Measurements from ENCODE around the gene GRM2. TPM values are rescaled to one million over a fixed set of nuclear protein-coding genes. Genes with fewer than 3 reads are reported as not detected.

The GRM2 gene
- total RNA-seq, 1 donor from 2014 or later, result 0.41 TPM

GRCh38 chr3:51719410-51720025 lies 12.7 kb downstream of the GRM2 start:
- DNase-seq, result no peak
- intact Hi-C loops (cut with micrococcal nuclease), result no loop called here
- H3K27ac ChIP-seq (replicated peaks), result no peak overlapping the region
- TF ChIP-seq CTCF (IDR thresholded peaks at IDR 0.05; ENCODE audit: borderline replicate concordance), result no peak
- H3K9me3 ChIP-seq (replicated peaks), result no peaks in the 10 kb centered on the region
- no peaks in the 10 kb centered on the region for H3K4me1 ChIP-seq
- no peaks in the 10 kb centered on the region for H3K27me3 ChIP-seq (ENCODE audit: low read depth)
- H3K4me3 ChIP-seq, result no peak overlapping the region
- H3K36me3 ChIP-seq, result no peaks in the 10 kb centered on the region

GRCh38 chr3:51720292-51721061 lies 13.6 kb downstream of the GRM2 start:
- H3K36me3 ChIP-seq, result no peaks in the 10 kb centered on the region
- intact Hi-C loops (cut with micrococcal nuclease), result no loop called here
- TF ChIP-seq CTCF (IDR thresholded peaks at IDR 0.05; ENCODE audit: borderline replicate concordance), result no peak
- H3K27ac ChIP-seq (replicated peaks), result no peak overlapping the region
- H3K4me1 ChIP-seq, result no peaks in the 10 kb centered on the region
- H3K27me3 ChIP-seq (ENCODE audit: low read depth), result no peaks in the 10 kb centered on the region
- H3K9me3 ChIP-seq (replicated peaks), result no peaks in the 10 kb centered on the region
- DNase-seq, result no peak
- H3K4me3 ChIP-seq, result no peak overlapping the region

GRCh38 chr3:51721062-51721745 lies 14.3 kb downstream of the GRM2 start:
- Histone ChIP-seq H3K4me1 (no peaks in the 10 kb centered on the region), H3K27me3 (ENCODE audit: low read depth) (no peaks in the 10 kb centered on the region), H3K9me3 (replicated peaks) (no peaks in the 10 kb centered on the region), H3K4me3 (no peak overlapping the region), H3K27ac (replicated peaks) (no peak overlapping the region), H3K36me3 (no peaks in the 10 kb centered on the region)
- intact Hi-C loops (cut with micrococcal nuclease), result no loop called here
- no peak for DNase-seq
- TF ChIP-seq CTCF (IDR thresholded peaks at IDR 0.05; ENCODE audit: borderline replicate concordance), result no peak

GRCh38 chr3:51722362-51722761 lies 15.5 kb downstream of the GRM2 start:
- no peaks in the 10 kb centered on the region for H3K4me1 ChIP-seq
- H3K4me3 ChIP-seq, result no peak overlapping the region
- no peaks in the 10 kb centered on the region for H3K27me3 ChIP-seq (ENCODE audit: low read depth)
- intact Hi-C loops (cut with micrococcal nuclease), result no loop called here
- no peaks in the 10 kb centered on the region for H3K9me3 ChIP-seq (replicated peaks)
- DNase-seq, result no peak
- no peak overlapping the region for H3K27ac ChIP-seq (replicated peaks)
- H3K36me3 ChIP-seq, result no peaks in the 10 kb centered on the region
- TF ChIP-seq CTCF (IDR thresholded peaks at IDR 0.05; ENCODE audit: borderline replicate concordance), result no peak

- intact Hi-C loops (cut with micrococcal nuclease), result no loop called here
- Histone ChIP-seq H3K36me3 (no peaks in the 10 kb centered on the region), H3K9me3 (replicated peaks) (peaks cover 10% of the 10 kb centered on the region), H3K4me1 (no peaks in the 10 kb centered on the region), H3K4me3 (no peak overlapping the region), H3K27me3 (ENCODE audit: low read depth) (peaks cover 6% of the 10 kb centered on the region), H3K27ac (replicated peaks) (no peak overlapping the region)
- TF ChIP-seq CTCF (IDR thresholded peaks at IDR 0.05; ENCODE audit: borderline replicate concordance), result no peak
- no peak for DNase-seq
These were observed 20.6 kb downstream of the GRM2 start for GRCh38 chr3:51727500-51727899.
